IPS-NIHi7 (cell line): ENCODE data around the gene MACROD2.
"Not testable (repeated sequence)": the region's sequence is repeated elsewhere in the genome, so short reads cannot be mapped to it uniquely, and the experiment has no call there.

Source experiments
- DNase-seq: peaks from one replicate; pipeline ENCODE4 v3.0.0; 2012; ENCODE audit warnings: mixed read lengths; ENCODE audit errors: extremely low spot score

Gene MACROD2

GRCh38 chr20:15099130-15099529 lies 1103.8 kb downstream of the MACROD2 start:
- DNase-seq = no peak

GRCh38 chr20:15100506-15101160 lies 1105.3 kb downstream of the MACROD2 start:
- DNase-seq = no peak

GRCh38 chr20:15107931-15108330 lies 1112.6 kb downstream of the MACROD2 start:
- no peak for DNase-seq

GRCh38 chr20:15109494-15109893 lies 1114.2 kb downstream of the MACROD2 start:
- no peak for DNase-seq

- DNase-seq = no peak
Observed at GRCh38 chr20:15111654-15112053, 1116.3 kb downstream of the MACROD2 start.

- DNase-seq = no peak
Observed at GRCh38 chr20:15113144-15113773, 1117.9 kb downstream of the MACROD2 start.

- no peak for DNase-seq
Observed at GRCh38 chr20:15119852-15120487, 1124.7 kb downstream of the MACROD2 start.

- DNase-seq = no peak
Observed at GRCh38 chr20:15122613-15123012, 1127.3 kb downstream of the MACROD2 start.

- DNase-seq = no peak
Observed at GRCh38 chr20:15131176-15131575, 1135.9 kb downstream of the MACROD2 start.

GRCh38 chr20:15138548-15139126 lies 1143.3 kb downstream of the MACROD2 start:
- DNase-seq = no peak

GRCh38 chr20:15139522-15139921 lies 1144.2 kb downstream of the MACROD2 start:
- DNase-seq = no peak

GRCh38 chr20:15140286-15140685 lies 1145.0 kb downstream of the MACROD2 start:
- DNase-seq = no peak

- DNase-seq = not testable (repeated sequence)
Observed at GRCh38 chr20:15140940-15141339, 1145.6 kb downstream of the MACROD2 start.

GRCh38 chr20:15141861-15142260 lies 1146.5 kb downstream of the MACROD2 start:
- no peak for DNase-seq

- no peak for DNase-seq
Observed at GRCh38 chr20:15143478-15143877, 1148.2 kb downstream of the MACROD2 start.

- no peak for DNase-seq
Observed at GRCh38 chr20:15144916-15145315, 1149.6 kb downstream of the MACROD2 start.

GRCh38 chr20:15146948-15147347 lies 1151.6 kb downstream of the MACROD2 start:
- DNase-seq = no peak

GRCh38 chr20:15154070-15154469 lies 1158.8 kb downstream of the MACROD2 start:
- no peak for DNase-seq

GRCh38 chr20:15155848-15156401 lies 1160.6 kb downstream of the MACROD2 start:
- no peak for DNase-seq

GRCh38 chr20:15158533-15158932 lies 1163.2 kb downstream of the MACROD2 start:
- no peak for DNase-seq

GRCh38 chr20:15162079-15162647 lies 1166.8 kb downstream of the MACROD2 start:
- no peak for DNase-seq

GRCh38 chr20:15163632-15164031 lies 1168.3 kb downstream of the MACROD2 start:
- no peak for DNase-seq
